ENCODE data around the gene DNAJA4. TPM values are rescaled to one million over a fixed set of nuclear protein-coding genes. Genes with fewer than 3 reads are reported as not detected.

DNAJA4 gene
- total RNA-seq, 2 experiments from 2014 or later, result 38.1 to 38.8 TPM

GRCh38 chr15:78249131-78249530, 15.2 kb upstream of the DNAJA4 start:
- no peaks in the 10 kb centered on the region for H3K27me3 Mint-ChIP-seq
- no peaks in the 10 kb centered on the region for H3K9me3 Mint-ChIP-seq
- no peaks in the 10 kb centered on the region for H3K36me3 Mint-ChIP-seq (ENCODE audit: low read depth)
- ATAC-seq (no peak), DNase-seq (no peak)
- no peak overlapping the region for H3K27ac Mint-ChIP-seq
- no peak for TF ChIP-seq CTCF (IDR thresholded peaks at IDR 0.05)
- H3K4me1 Mint-ChIP-seq (ENCODE audit: low read depth), result no peaks in the 10 kb centered on the region
- ChIA-PET CTCF (interaction anchor here (3.8 kb wide), 1 partner anchor 9 kb away, joined by 19 read pairs; no protein-coding TSS in a partner anchor), POLR2A (no interaction called here)
- H3K4me3 Mint-ChIP-seq, result no peak overlapping the region
- intact Hi-C loops (cut with micrococcal nuclease), result no loop called here

GRCh38 chr15:78251136-78251535, 13.2 kb upstream of the DNAJA4 start:
- DNase-seq (no peak), ATAC-seq (no peak)
- no peak overlapping the region for H3K27ac Mint-ChIP-seq
- intact Hi-C loops (cut with micrococcal nuclease), result no loop called here
- no peaks in the 10 kb centered on the region for H3K4me1 Mint-ChIP-seq (ENCODE audit: low read depth)
- no peaks in the 10 kb centered on the region for H3K27me3 Mint-ChIP-seq
- H3K36me3 Mint-ChIP-seq (ENCODE audit: low read depth), result no peaks in the 10 kb centered on the region
- H3K9me3 Mint-ChIP-seq, result no peaks in the 10 kb centered on the region
- CTCF ChIA-PET, result interaction anchor here (1.4 to 3.8 kb wide), 3 partner anchors 11 to 55 kb away, joined by 3 to 19 read pairs (median 3); no protein-coding TSS in a partner anchor
- no peak overlapping the region for H3K4me3 Mint-ChIP-seq
- POLR2A ChIA-PET, result no interaction called here
- TF ChIP-seq CTCF (IDR thresholded peaks at IDR 0.05), result no peak

- H3K4me1 Mint-ChIP-seq (ENCODE audit: low read depth), result no peaks in the 10 kb centered on the region
- H3K27ac Mint-ChIP-seq, result no peak overlapping the region
- H3K4me3 Mint-ChIP-seq, result no peak overlapping the region
- ChIA-PET CTCF (interaction anchor here (1.1 to 2.0 kb wide), 3 partner anchors 10 to 296 kb away, joined by 3 to 6 read pairs (median 3); no protein-coding TSS in a partner anchor), POLR2A (interaction anchor here (1.6 kb wide), 1 partner anchor 10 kb away, joined by 7 read pairs; the partner anchor contains the start of gene DNAJA4)
- H3K9me3 Mint-ChIP-seq, result no peaks in the 10 kb centered on the region
- ATAC-seq, result no peak
- H3K27me3 Mint-ChIP-seq, result no peaks in the 10 kb centered on the region
- no peak for TF ChIP-seq CTCF (IDR thresholded peaks at IDR 0.05)
- no peaks in the 10 kb centered on the region for H3K36me3 Mint-ChIP-seq (ENCODE audit: low read depth)
- intact Hi-C loops (cut with micrococcal nuclease), result no loop called here
- DNase-seq, result no peak
Measured at GRCh38 chr15:78255421-78256043, 8.8 kb upstream of the DNAJA4 start.

GRCh38 chr15:78256044-78256437, 8.3 kb upstream of the DNAJA4 start:
- Mint-ChIP-seq H3K27ac (no peak overlapping the region), H3K4me3 (no peak overlapping the region), H3K4me1 (ENCODE audit: low read depth) (no peaks in the 10 kb centered on the region), H3K36me3 (ENCODE audit: low read depth) (no peaks in the 10 kb centered on the region), H3K9me3 (no peaks in the 10 kb centered on the region), H3K27me3 (no peaks in the 10 kb centered on the region)
- ChIA-PET POLR2A (no interaction called here), CTCF (interaction anchor here (2.0 to 2.4 kb wide), 2 partner anchors 11 to 16 kb away, joined by 6 to 7 read pairs; no protein-coding TSS in a partner anchor)
- no peak for TF ChIP-seq CTCF (IDR thresholded peaks at IDR 0.05)
- ATAC-seq (no peak), DNase-seq (no peak)
- intact Hi-C loops (cut with micrococcal nuclease), result no loop called here

- no peak for DNase-seq
- no peaks in the 10 kb centered on the region for H3K36me3 Mint-ChIP-seq (ENCODE audit: low read depth)
- no peak overlapping the region for H3K27ac Mint-ChIP-seq
- ChIA-PET CTCF (interaction anchor here (1.6 to 2.4 kb wide), 3 partner anchors 16 to 149 kb away, joined by 7 to 8 read pairs (median 7); no protein-coding TSS in a partner anchor), POLR2A (interaction anchor here (1.3 kb wide), 1 partner anchor 42 kb away, joined by 3 read pairs; the partner anchor contains the start of gene SKIC8)
- no peak for ATAC-seq
- no peak for TF ChIP-seq CTCF (IDR thresholded peaks at IDR 0.05)
- H3K4me1 Mint-ChIP-seq (ENCODE audit: low read depth), result no peaks in the 10 kb centered on the region
- H3K9me3 Mint-ChIP-seq, result no peaks in the 10 kb centered on the region
- no peaks in the 10 kb centered on the region for H3K27me3 Mint-ChIP-seq
- no peak overlapping the region for H3K4me3 Mint-ChIP-seq
- intact Hi-C loops (cut with micrococcal nuclease), result no loop called here
Measured at GRCh38 chr15:78257681-78258080, 6.7 kb upstream of the DNAJA4 start.
